Hepatocyte (in vitro differentiated cells): Measurements from ENCODE around the gene KIF20A.

Experiments used
- CTCF ChIP-seq: fragments of 200-600 bp; sonication (generic); IDR thresholded peaks from 2 replicates; pipeline ENCODE4 v1.5.1; 2016; ENCODE audit warnings: antibody characterized with exemption, mild to moderate bottlenecking; ENCODE audit not compliant: poor library complexity
- EZH2 ChIP-seq: fragments of 200-600 bp; sonication (generic); IDR thresholded peaks from 2 replicates; pipeline ENCODE4 v1.6.1; 2016; ENCODE audit warnings: antibody characterized with exemption, mild to moderate bottlenecking, borderline replicate concordance
- EZH2phosphoT487 ChIP-seq: fragments of 200-600 bp; sonication (generic); IDR thresholded peaks from one replicate; pipeline ENCODE4 v1.6.1; 2018; ENCODE audit warnings: antibody characterized with exemption, mild to moderate bottlenecking, low read depth, moderate library complexity; ENCODE audit not compliant: unreplicated experiment, severe bottlenecking

GRCh38 chr5:138224712-138225111 lies 45.8 kb downstream of the KIF20A start:
- TF ChIP-seq CTCF (no peak), EZH2phosphoT487 (no peak), EZH2 (no peak)
